G401 (cell line): ENCODE results near the gene ARHGEF5. TPM values are rescaled to one million over a fixed set of nuclear protein-coding genes. Genes with fewer than 3 reads are reported as not detected.
"Not testable (repeated sequence)": the region's sequence is repeated elsewhere in the genome, so short reads cannot be mapped to it uniquely, and the experiment has no call there.

ENCODE experiments used
- DNase-seq: peaks from one replicate; pipeline ENCODE4 v3.0.0-alpha.2; 2015; ENCODE audit warnings: low spot score
- in situ Hi-C: cut with HindIII; loops from 2 replicates; pipeline ENCODE4 v1.10.0; 2016; ENCODE audit warnings: low sequenced_read_pairs, mixed read lengths
- total RNA-seq: library from RNA; depleted of rRNA; stranded (reverse); fragments of >200 nt; shearing (Covaris generic); gene quantifications from 2 replicates; pipeline ENCODE4 v1.2.3, GENCODE V29; 2014; rRNA removed

Gene ARHGEF5
- not detected in 2 replicates for total RNA-seq

DNA sequence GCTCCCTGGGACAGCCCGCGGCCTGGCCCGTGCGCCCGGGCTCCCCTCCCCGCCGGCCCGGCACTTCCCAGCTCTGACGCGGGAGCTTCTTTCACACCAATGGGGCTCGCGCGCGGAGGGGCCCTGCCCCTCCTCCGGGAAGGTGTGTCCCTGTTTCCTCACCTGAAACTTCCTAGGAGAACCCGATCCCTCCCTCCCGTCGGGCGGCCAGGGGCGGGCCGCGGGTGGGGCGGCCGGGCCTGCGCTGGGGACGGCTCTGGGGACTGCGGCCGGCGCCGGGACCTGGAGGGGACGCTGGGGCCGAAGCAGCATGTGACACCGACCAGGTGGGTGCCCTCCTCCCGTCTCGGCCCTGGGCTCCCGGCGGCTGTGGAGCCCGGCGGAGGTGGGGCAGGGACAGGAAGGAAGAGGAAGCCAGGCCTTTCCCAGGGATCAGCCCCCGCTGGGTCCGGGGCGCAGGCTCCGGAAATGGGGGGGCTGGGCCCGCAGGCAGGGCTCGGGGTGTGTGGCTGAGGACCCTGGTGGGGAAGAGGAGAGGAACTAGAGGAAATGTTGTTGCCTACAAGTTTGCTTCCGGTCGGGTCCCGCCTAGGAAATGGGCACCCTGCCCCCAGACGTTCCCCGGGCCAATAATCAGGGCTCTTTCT lies at the start of gene ARHGEF5:
TSS of gene ARHGEF5 (plus strand) at position 227 of the 647 bp plus-strand sequence. CDS start 7,268 bp downstream, outside the sequence.
- DNase-seq, in situ Hi-C loops: not testable (repeated sequence)

DNA sequence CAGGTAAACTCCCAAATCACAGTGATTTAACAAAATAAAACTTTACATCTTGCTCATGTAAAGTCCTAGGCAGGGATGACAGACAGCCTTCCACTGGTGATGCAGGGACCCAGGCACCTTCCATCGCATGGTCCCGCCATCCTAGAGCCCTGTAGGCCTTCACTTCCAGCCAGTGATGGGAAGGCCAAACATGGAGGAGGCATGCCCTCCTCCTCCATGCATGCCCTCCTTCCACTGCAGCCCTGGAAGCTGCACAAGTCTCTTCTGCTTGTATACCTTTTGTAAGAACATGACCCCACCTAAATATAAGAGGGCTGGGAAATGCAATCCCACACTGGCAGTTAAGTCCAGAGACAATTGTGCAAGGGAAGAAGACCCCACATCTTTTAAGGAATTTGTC lies 45.5 kb upstream of the ARHGEF5 start:
- in situ Hi-C loops, DNase-seq: not testable (repeated sequence)

DNA sequence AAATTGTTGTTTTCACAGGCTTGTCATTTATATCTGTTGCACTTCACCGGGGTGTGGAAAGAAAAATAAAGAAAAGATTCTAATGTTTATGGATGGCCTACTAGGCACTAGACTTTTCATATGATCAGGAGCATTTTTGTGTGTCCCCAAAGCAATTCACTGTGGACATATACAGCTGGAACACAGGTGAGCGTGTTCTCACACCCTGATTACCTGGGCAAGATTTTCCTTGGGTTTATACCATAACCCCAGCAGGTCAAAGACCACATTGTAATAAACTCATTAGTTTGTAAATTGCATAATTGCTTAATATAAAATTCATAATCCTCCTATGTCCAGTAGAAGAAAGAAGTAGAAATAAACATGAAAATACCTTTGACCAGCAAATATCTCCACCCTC lies 44.0 kb upstream of the ARHGEF5 start:
- DNase-seq, in situ Hi-C loops: not testable (repeated sequence)

DNA sequence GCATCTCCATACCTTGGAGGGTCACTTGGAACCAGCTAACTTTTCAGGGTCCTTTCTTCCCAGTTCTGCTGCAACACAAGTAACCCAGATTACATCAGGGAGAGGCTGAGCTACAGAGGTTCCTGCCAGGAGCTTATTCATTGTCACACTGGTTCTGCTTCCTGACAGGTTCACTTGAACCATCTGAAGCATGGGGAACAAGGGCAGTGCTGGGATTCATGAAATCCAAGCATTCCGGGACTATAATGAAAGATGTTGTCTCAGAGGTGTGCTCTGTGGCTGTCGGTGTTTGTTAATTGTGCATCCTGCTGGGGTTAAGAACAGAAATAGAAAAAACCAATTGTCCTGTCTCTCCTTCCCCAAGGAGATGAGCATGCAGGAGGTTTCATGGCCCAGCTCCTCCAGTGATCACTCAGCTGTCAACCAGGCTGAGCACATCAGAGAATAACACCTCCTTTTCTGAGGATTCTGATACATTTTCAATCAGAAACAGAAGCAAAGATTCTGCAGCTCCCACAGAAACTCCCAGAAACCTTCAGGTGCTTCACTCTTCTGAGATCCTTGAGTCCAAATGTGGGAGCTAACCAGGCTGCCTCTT lies 43.2 kb upstream of the ARHGEF5 start, which contains the start of gene OR2A1:
TSS of gene OR2A1 (plus strand) at position 548 of the 598 bp plus-strand sequence. CDS start 5,706 bp downstream, outside the sequence.
- in situ Hi-C loops, DNase-seq: not testable (repeated sequence)

DNA sequence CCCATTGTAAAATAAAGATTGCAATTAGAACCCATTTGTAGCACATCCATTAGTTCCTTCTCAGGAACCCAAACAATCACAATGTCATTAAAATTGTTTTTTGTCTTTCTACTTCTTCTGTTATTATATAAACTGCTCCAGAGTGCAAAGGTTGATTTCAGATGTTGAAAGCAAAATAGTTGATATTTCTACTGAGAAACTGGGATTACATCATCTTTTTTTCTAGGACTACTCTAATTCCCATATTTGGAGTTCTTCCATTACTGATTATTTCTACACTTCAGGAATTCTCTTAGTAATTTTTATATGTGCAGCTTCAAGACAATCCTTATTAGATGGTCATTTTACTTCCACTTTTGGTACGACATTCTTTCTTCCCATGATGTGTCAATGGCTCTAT lies 37.7 kb upstream of the ARHGEF5 start:
- in situ Hi-C loops, DNase-seq: not testable (repeated sequence)

DNA sequence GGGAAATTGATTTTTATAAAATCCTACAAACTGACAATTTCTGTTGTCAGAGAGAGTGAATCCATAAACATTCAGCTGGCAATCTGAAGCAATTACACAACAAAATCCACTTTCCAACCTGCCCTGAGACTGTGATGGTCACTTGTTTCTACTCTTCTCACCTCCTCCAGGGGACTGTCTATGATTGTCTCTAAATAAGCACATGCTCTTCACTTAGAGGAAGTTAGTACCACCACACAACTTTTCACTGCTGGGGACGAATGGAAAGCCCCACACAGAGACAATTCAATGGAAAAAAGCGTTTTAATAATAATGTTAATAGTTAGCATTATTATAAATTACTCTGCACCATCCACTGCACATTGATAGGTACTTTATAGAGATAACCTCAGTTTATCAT lies 35.7 kb upstream of the ARHGEF5 start:
- in situ Hi-C loops, DNase-seq: not testable (repeated sequence)

DNA sequence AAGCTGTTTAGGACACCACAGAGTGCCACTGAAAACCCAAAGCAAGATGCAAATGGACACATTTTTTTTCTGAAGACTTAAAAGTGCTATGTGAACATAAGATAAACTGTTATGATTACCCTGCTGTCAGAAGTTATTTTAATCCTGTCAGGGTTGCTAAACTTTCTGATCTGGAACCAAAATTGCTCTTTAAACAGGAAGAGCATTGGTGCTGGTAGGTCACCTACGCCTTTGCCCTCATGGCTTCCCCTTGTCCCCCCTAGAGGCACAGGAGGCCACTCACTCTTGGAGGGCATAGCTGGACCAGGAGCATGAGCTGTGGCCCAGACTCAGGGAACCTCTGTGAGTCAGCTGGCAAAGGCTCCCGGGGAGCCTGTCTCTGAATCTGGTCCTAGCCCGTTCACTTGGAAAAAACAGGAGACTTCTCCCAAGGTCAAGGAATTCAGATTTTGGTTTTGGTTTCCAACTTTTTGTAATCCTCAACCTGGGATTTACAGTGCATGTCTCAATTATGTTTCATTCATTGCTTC lies 33.5 kb upstream of the ARHGEF5 start:
- DNase-seq, in situ Hi-C loops: not testable (repeated sequence)

DNA sequence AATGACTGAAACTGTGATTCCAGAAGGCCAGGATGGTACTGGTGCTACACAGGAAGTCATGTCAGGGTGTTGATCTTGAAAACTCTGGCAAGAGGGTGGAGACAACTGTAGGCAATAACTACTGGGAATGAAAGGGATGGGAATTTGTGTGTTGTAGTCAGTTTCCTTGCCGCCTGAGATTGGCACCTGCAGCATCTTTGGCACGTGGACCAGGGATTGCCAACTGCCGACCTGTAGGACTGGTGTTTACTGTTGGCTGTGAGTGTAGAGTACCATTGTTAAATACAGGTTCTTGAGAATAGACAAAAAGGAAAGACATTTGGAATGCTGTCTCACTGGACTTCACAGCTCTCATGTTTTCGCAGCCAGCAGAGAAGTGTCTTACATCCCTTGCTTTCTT lies 31.8 kb upstream of the ARHGEF5 start:
- DNase-seq, in situ Hi-C loops: not testable (repeated sequence)

DNA sequence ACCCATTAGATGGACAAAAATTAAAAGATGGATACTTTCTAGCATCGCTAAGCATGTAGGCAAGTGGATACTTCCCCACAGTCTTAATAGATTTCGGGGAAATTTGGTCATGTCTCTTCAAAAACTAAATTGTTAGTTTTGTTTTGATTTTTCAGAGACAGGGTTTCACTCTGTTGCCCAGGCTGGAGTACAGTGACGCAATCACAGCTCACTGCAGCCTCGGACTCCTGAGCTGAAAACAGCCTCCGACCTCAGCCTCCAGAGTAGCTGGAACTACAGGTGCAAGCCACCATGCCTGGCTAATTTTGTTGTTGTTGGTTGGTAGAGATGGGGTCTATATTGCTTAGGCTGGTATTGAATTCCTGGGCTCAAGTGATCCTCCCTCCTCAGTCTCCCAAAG lies 29.3 kb upstream of the ARHGEF5 start:
- in situ Hi-C loops, DNase-seq: not testable (repeated sequence)

DNA sequence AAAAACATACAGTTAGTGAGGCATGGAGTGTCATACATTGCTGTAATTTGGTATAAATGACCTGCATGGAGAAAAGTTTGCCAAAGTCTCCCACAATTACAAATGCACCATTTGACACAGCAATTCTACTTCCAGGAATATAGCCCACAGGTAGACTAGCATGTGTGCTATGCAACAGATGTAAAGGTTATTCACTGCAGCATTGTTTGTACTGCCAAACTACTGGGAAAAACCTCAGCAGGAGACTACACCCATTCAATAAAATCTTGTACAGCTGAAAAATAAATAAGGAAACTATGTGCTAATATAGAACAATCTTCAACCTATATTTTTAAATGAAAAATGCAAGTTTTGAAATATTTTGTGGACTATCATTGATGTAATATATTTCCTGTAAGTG lies 25.2 kb upstream of the ARHGEF5 start:
- DNase-seq, in situ Hi-C loops: not testable (repeated sequence)

DNA sequence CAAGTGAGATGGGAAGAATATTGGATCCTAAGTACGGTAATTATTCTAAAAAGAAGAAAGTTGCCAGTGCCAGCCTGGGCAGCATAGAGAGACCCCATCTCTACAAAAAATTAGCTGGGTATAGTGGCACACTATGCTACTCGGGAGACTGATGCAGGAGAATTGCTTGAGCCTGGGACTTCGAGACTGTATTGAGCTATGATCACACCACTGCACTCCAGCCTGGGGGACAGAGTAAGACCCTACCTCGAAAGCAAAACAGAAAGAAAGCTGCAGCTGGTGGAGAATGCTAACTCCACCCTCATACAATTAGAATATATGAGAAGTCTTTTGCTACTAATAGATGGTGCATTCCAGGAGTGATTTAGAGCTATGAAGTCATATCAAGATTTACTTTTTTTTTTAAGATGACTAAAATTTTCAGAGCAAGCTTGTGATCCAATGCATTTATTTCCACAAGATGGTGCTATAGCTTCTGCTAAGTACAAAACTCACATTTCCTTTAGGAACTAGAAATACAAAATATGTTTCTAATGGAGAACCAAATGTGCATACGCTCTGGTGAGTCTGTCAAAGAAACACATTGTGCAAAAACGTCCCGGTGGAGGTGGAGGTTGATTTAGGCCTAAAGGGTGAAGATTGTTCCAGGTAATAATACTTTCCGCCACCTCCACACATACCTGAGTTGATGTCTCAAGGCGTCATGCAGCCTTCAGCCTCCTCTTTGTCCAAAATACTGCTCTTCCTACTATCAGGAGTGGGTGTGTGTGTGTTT lies 23.8 kb upstream of the ARHGEF5 start:
- in situ Hi-C loops = not testable (repeated sequence)

DNA sequence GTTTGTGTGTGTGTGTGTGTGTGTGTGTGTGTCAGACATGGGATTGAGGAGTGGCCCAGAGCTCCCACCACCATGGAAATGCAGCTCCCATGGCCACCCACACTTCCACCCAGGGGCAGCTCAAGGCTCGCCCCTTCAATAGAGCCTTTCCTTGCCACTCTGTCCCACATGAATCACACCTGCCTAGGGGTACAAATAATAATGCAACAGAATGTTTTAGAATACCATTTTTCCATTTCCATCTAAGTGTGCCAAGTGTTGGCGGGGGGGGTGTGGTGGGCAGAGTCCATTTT lies 23.3 kb upstream of the ARHGEF5 start:
- DNase-seq, in situ Hi-C loops: not testable (repeated sequence)

More for the DNA sequence above, 23.8 kb upstream of the ARHGEF5 start:
- not testable (repeated sequence) for DNase-seq

DNA sequence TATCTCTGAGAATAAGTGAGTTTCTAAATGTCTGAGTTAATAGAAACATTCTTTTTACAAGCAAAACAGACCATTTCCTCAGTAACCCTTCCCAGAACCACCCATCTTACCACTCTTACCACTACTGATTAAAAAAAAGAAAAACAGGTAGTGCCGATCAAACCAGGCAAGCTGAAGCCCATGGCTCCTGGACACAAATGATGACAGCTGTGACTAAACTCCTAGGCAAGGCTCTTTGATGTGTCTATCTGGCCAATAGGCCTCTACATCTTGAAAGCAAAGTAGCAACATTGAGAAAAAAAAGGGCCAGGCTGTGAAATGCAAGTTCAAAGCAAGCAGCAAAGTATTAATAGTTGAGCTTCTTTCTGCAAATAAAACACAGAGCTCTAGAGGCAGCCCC lies 6.6 kb upstream of the ARHGEF5 start:
- in situ Hi-C loops, DNase-seq: not testable (repeated sequence)

DNA sequence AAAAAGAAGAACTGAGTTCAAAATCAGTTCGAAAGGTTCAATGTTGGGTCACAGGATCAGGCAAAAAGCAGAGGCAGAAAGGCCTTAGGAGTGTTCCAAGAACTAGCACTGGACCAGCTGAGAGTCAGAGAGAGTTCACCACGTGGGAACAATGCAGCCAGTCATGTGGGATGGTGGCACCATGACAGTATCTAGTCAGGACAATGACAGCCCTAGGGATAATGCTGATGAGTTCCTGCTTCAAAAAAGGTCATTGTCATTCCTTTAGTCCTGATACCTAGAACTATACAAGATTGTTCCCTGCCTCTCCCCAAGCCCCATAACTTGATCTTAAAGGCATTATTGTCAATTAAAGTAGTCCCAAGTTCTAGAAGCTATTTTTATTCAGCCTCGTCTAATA lies 3.5 kb upstream of the ARHGEF5 start:
- in situ Hi-C loops, DNase-seq: not testable (repeated sequence)

DNA sequence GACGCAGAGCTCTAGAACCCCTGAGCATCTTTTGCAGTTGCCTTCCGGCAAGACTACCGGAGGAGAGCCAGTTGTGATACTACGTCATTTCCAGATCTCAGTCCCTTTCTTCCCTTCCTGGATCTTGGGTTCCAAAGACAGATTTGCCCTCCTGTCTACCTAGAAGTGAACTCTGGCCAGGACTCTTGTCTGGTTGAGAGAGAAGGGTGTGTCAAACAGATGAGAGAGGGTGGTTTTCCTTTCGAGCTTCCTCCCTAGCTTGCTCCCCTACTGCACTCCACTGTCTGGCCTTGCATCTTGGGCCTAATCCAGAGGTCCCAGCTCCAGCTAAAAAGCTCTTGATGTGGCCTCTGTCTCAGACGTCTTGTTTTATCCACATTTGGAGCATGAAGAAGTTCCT lies 983 bp downstream of the ARHGEF5 start:
- DNase-seq, in situ Hi-C loops: not testable (repeated sequence)

DNA sequence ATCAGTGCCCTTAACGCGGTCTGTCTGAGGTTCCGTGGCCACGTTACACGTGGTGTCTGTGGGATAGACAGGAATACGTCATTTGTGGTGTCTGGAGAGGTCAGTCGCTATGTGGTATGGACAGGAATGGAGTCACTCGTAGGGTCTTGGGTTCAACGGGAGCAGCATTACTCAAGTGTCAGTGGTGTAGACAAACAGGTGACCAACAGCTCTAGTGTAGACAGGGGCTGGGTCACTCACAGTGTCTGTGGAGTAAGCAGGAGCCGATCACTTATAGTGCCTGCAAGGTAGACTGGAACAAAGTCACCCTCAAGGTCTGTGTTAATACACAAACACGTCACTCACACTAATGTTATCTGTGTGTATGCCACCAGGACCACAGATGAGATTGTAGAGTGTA lies 1.7 kb downstream of the ARHGEF5 start:
- in situ Hi-C loops = not testable (repeated sequence)

DNA sequence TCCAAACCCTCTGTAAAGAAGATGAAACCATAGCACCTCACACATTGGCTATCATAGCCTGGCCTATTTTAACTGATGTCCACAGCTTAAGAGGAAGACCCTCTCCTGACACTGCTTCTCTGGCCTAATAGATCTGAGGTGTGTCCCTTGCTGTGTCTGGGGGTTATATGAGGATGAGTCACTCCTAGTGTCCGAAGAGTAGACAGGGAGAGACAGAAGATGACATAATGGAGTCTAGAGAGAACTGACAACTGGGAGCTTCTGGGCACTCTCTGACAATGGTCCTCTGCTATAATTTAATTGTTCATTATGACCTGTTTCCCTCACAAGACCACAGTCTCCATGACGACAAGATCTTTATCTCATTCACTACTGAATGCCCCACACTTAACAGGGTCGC lies 6.9 kb downstream of the ARHGEF5 start:
- DNase-seq, in situ Hi-C loops: not testable (repeated sequence)

More for the DNA sequence above, 1.7 kb downstream of the ARHGEF5 start:
- not testable (repeated sequence) for DNase-seq

DNA sequence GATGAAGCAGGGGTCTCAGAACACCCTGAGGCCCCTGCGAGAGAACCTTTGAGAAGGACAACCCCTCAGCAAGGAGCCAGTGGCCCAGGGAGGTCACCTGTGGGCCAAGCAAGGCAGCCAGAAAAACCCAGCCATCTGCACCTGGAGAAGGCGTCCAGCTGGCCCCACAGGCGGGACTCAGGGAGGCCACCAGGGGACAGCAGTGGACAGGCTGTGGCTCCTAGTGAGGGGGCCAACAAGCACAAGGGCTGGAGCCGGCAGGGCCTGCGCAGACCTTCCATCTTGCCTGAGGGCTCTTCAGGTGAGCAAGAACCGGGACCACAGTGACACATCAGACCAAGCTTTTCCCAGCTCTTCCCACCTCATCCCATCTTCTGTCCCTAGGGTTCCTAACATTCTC lies 10.3 kb downstream of the ARHGEF5 start:
- in situ Hi-C loops = not testable (repeated sequence)

DNA sequence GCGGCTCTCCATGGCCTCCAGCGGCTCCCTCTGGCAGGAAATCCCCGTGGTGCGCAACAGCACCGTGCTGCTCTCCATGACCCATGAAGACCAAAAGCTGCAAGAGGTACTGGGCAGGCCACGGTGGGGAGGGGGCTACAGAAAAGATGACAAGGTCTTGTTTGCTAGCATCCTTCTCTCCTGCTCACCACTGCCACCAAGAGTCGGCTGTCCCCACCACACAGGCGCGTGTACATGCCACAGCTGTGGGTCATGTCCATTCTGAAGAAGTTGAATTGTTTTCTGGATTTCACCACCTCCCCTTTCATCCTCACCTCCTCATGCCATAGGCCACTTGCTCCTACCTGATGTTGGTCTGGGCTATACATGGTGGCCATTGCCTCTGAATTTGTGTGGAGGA lies 12.0 kb downstream of the ARHGEF5 start:
- DNase-seq, in situ Hi-C loops: not testable (repeated sequence)

More for the DNA sequence above, 10.3 kb downstream of the ARHGEF5 start:
- not testable (repeated sequence) for DNase-seq
